Activated T-helper 17 cell treated with anti-CD3 and anti-CD28 coated beads, Interleukin-2, amount 50 U/mL, for 72 hours (primary cell): ENCODE measurements around the gene PFKP. TPM values are rescaled to one million over a fixed set of nuclear protein-coding genes. Genes with fewer than 3 reads are reported as not detected.
"Not testable (repeated sequence)": the region's sequence is repeated elsewhere in the genome, so short reads cannot be mapped to it uniquely, and the experiment has no call there.

Experiments
- ATAC-seq: fragments of 150-1000 bp; cut with Tn5 transposase; replicated peaks from 2 replicates; pipeline ENCODE4 v1.10.0; 2021; ENCODE audit warnings: mild to moderate bottlenecking, moderate library complexity
- H3K27ac Mint-ChIP-seq: one replicate; pipeline ENCODE4 v1.8.0; 2022; ENCODE audit warnings: mixed read lengths
- H3K27me3 Mint-ChIP-seq: one replicate; pipeline ENCODE4 v1.8.0; 2022; ENCODE audit warnings: mixed read lengths
- H3K36me3 Mint-ChIP-seq: one replicate; pipeline ENCODE4 v1.8.0; 2022; ENCODE audit warnings: low read depth, mild to moderate bottlenecking, mixed read lengths
- H3K4me1 Mint-ChIP-seq: one replicate; pipeline ENCODE4 v1.8.0; 2022; ENCODE audit warnings: mixed read lengths
- H3K4me3 Mint-ChIP-seq: one replicate; pipeline ENCODE4 v1.8.0; 2022; ENCODE audit warnings: mild to moderate bottlenecking, mixed read lengths
- H3K9me3 Mint-ChIP-seq: one replicate; pipeline ENCODE4 v1.8.0; 2022; ENCODE audit warnings: mixed read lengths
- total RNA-seq, 2 donors: library from RNA; stranded (reverse); gene quantifications; one replicate each; pipeline ENCODE4 v1.2.3, GENCODE V29; 2022

The PFKP gene
- total RNA-seq, 2 donors from 2014 or later = 349 TPM

DNA sequence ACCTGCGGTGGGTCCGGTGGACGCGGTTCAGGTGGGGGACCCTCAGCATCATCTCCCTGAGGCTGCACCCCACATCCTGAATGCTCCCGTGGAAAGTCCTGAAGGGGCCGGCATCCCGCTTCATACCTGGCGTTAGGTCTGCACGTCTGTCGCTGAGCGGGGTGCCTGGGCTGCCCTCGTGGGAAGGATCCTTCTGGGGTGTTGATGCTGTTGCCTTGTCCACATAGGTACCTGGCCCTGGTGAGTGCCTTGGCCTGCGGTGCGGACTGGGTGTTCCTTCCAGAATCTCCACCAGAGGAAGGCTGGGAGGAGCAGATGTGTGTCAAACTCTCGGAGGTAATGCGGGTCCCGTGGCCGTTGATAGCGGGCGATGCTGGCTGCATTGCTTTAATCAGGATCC is 37.8 kb downstream of the PFKP start:
- no peaks in the 10 kb centered on the region for H3K9me3 Mint-ChIP-seq
- ATAC-seq = no peak
- H3K27ac Mint-ChIP-seq = no peak overlapping the region
- no peaks in the 10 kb centered on the region for H3K27me3 Mint-ChIP-seq
- no peaks in the 10 kb centered on the region for H3K4me1 Mint-ChIP-seq
- no peak overlapping the region for H3K4me3 Mint-ChIP-seq
- H3K36me3 Mint-ChIP-seq = peaks cover 89% of the 10 kb centered on the region

- no peaks in the 10 kb centered on the region for H3K9me3 Mint-ChIP-seq
- no peak overlapping the region for H3K4me3 Mint-ChIP-seq
- H3K27ac Mint-ChIP-seq = no peak overlapping the region
- no peak for ATAC-seq
- H3K4me1 Mint-ChIP-seq = peaks cover 4% of the 10 kb centered on the region
- H3K36me3 Mint-ChIP-seq = peaks cover 89% of the 10 kb centered on the region
- H3K27me3 Mint-ChIP-seq = no peaks in the 10 kb centered on the region
Observed at GRCh38 chr10:3105905-3106304, 38.6 kb downstream of the PFKP start.

GRCh38 chr10:3106328-3106727 is 39.0 kb downstream of the PFKP start:
- not testable (repeated sequence) for H3K4me3 Mint-ChIP-seq, H3K9me3 Mint-ChIP-seq, H3K27ac Mint-ChIP-seq, ATAC-seq, H3K4me1 Mint-ChIP-seq, H3K27me3 Mint-ChIP-seq
- H3K36me3 Mint-ChIP-seq = peaks cover 89% of the 10 kb centered on the region

- Mint-ChIP-seq H3K36me3 (peaks cover 89% of the 10 kb centered on the region), H3K4me1 (peaks cover 7% of the 10 kb centered on the region), H3K27me3 (no peaks in the 10 kb centered on the region), H3K4me3 (no peak overlapping the region), H3K27ac (no peak overlapping the region), H3K9me3 (no peaks in the 10 kb centered on the region)
- no peak for ATAC-seq
Observed at GRCh38 chr10:3106928-3107425, 39.6 kb downstream of the PFKP start.

DNA sequence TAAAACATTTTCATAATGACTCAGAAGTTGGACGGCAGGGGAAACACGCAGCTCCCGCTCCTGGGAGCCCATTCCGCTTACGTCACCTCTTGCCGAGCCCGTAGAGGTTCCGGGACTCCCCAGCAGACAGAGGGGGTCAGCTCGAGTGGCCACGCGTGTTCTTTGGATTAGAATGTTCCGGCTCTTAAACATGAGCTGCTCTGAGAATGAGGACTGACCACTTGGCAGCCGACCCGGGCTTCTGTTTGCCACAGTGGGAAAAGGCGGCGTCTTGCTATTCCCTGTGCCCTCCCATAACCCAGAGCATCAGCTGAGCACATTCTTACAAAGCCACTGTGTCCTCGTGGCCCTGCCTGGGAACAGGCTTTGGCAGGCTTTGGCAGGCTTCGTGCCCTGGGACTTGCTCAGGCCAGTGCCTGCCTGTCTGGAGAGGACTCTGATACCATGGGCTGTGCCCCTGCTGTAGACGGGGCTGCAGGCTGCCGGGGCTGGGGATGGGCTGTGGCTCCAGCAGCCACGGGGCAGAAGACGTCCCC is 40.1 kb downstream of the PFKP start:
- Mint-ChIP-seq H3K9me3 (no peaks in the 10 kb centered on the region), H3K36me3 (peaks cover 89% of the 10 kb centered on the region), H3K4me1 (peaks cover 7% of the 10 kb centered on the region), H3K4me3 (no peak overlapping the region), H3K27ac (no peak overlapping the region), H3K27me3 (no peaks in the 10 kb centered on the region)
- ATAC-seq = no peak

DNA sequence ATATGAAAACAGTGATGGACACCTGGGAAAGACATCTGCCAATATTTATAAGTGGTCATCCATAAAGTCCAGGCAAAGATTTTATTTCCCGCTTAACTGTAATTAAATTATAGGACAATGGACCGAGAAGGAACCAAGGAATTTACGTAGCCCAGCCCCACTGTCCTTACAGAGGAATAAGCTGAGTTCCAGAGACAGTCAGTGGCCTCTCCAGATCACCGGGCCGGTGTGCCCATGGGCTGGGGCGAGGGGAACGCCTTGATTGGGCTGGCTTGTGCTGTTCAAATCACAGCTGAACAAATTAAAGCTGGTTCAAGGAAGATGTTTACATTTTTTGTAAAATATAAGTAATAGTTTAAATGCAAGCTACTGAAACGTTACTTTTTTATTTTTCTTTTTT is 40.7 kb downstream of the PFKP start:
- Mint-ChIP-seq H3K27ac (no peak overlapping the region), H3K9me3 (no peaks in the 10 kb centered on the region), H3K4me3 (no peak overlapping the region), H3K27me3 (no peaks in the 10 kb centered on the region), H3K4me1 (peaks cover 7% of the 10 kb centered on the region), H3K36me3 (peaks cover 89% of the 10 kb centered on the region)
- no peak for ATAC-seq

DNA sequence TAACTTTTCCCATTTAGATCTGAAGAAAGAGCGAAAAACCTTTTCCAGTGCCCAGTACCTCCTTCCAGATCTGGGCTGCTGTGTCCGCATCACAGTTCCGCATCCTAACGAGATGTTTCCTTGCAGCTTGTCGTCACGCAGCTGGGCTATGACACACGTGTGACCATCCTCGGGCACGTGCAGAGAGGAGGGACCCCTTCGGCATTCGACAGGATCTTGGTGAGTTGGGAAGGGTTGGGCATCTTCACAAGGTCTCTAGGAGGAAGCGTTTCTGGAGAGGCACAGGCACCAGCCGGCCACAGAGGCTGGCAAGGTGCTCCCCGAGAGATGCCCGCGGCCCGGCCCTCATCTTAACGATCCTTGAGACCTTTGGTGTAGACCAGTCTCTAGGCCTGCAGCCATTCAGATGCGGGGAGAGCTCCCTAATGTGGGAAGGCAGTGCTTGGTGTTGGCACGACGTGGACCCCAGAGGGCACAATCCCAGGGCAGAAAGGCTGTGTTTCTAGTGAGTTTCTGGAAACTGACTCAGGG is 41.3 kb downstream of the PFKP start:
- ATAC-seq = no peak
- H3K9me3 Mint-ChIP-seq = no peaks in the 10 kb centered on the region
- H3K36me3 Mint-ChIP-seq = peaks cover 89% of the 10 kb centered on the region
- H3K27ac Mint-ChIP-seq = no peak overlapping the region
- H3K4me1 Mint-ChIP-seq = peaks cover 7% of the 10 kb centered on the region
- no peaks in the 10 kb centered on the region for H3K27me3 Mint-ChIP-seq
- H3K4me3 Mint-ChIP-seq = no peak overlapping the region

DNA sequence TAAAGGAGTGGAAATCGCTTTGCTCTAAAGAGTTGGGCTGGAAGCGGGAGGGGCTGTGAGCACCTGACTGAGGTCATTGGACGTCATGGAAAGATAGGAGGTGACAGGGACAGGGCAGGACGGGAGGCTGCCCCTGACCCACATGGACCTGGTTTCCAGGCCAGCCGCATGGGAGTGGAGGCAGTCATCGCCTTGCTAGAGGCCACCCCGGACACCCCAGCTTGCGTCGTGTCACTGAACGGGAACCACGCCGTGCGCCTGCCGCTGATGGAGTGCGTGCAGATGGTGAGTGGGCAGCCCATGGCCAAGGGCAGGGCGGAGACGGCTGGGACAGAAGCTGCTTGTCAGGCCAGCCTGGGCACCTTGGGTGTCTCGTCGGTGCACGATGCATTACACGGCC is 41.8 kb downstream of the PFKP start:
- ATAC-seq = no peak
- H3K27me3 Mint-ChIP-seq = no peaks in the 10 kb centered on the region
- peaks cover 89% of the 10 kb centered on the region for H3K36me3 Mint-ChIP-seq
- no peak overlapping the region for H3K27ac Mint-ChIP-seq
- peaks cover 7% of the 10 kb centered on the region for H3K4me1 Mint-ChIP-seq
- H3K4me3 Mint-ChIP-seq = no peak overlapping the region
- H3K9me3 Mint-ChIP-seq = no peaks in the 10 kb centered on the region

DNA sequence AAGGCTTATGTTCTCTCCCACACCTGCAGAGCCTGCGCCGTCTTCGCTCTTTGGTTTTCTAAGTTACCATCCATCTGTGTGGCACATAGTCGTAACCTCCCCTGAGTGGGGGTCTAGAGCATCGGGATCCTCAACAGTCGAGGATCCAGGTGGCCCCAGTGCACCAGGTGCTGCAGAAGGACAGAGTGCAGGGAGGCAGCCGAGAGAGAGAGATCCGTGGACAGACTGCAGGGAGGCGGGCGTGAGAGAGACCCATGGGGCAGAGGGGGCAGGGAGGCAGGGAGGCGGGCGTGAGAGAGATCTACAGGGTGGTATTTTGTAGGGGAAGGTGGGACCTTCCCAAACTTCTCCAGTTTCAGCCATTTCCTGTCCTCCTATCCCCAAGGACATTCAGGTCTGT is 42.3 kb downstream of the PFKP start:
- Mint-ChIP-seq H3K27ac (no peak overlapping the region), H3K4me3 (no peak overlapping the region), H3K36me3 (peaks cover 89% of the 10 kb centered on the region), H3K27me3 (no peaks in the 10 kb centered on the region), H3K4me1 (peaks cover 7% of the 10 kb centered on the region), H3K9me3 (no peaks in the 10 kb centered on the region)
- no peak for ATAC-seq

GRCh38 chr10:3110782-3111620 is 43.7 kb downstream of the PFKP start:
- no peaks in the 10 kb centered on the region for H3K9me3 Mint-ChIP-seq
- no peaks in the 10 kb centered on the region for H3K27me3 Mint-ChIP-seq
- ATAC-seq = no peak
- H3K4me1 Mint-ChIP-seq = peaks cover 7% of the 10 kb centered on the region
- H3K27ac Mint-ChIP-seq = no peak overlapping the region
- peaks cover 91% of the 10 kb centered on the region for H3K36me3 Mint-ChIP-seq
- H3K4me3 Mint-ChIP-seq = no peak overlapping the region

GRCh38 chr10:3111621-3112163 is 44.3 kb downstream of the PFKP start:
- Mint-ChIP-seq H3K27me3 (no peaks in the 10 kb centered on the region), H3K4me3 (no peak overlapping the region), H3K9me3 (no peaks in the 10 kb centered on the region), H3K4me1 (peaks cover 11% of the 10 kb centered on the region), H3K27ac (no peak overlapping the region), H3K36me3 (peaks cover 98% of the 10 kb centered on the region)
- no peak for ATAC-seq

GRCh38 chr10:3113343-3113720 is 46.0 kb downstream of the PFKP start:
- Mint-ChIP-seq H3K27ac (no peak overlapping the region), H3K27me3 (no peaks in the 10 kb centered on the region), H3K4me1 (peaks cover 11% of the 10 kb centered on the region), H3K4me3 (no peak overlapping the region), H3K36me3 (peaks cover 99% of the 10 kb centered on the region), H3K9me3 (no peaks in the 10 kb centered on the region)
- no peak for ATAC-seq

DNA sequence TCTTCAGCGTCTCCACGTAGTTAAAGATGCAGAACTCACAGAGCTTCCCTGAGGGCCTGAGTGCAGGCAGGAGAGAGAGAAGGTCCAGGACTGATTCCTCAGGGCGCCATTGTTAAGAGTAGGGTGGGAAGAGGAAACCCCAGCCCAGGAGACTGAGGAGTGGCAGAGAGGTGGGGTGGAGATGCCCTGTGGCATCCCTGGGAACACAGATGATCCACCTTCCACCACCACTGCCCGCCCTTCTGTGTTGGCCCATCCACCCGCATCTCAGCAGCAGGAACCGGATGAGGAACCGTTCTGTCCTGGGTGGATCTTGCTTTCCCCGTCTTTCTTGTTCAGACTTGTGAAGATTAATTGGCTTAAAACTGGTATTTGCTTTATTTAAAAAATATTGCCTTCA is 48.3 kb downstream of the PFKP start:
- no peak overlapping the region for H3K27ac Mint-ChIP-seq
- peaks cover 100% of the 10 kb centered on the region for H3K36me3 Mint-ChIP-seq
- no peaks in the 10 kb centered on the region for H3K9me3 Mint-ChIP-seq
- H3K4me3 Mint-ChIP-seq = no peak overlapping the region
- peaks cover 9% of the 10 kb centered on the region for H3K4me1 Mint-ChIP-seq
- no peaks in the 10 kb centered on the region for H3K27me3 Mint-ChIP-seq
- no peak for ATAC-seq

DNA sequence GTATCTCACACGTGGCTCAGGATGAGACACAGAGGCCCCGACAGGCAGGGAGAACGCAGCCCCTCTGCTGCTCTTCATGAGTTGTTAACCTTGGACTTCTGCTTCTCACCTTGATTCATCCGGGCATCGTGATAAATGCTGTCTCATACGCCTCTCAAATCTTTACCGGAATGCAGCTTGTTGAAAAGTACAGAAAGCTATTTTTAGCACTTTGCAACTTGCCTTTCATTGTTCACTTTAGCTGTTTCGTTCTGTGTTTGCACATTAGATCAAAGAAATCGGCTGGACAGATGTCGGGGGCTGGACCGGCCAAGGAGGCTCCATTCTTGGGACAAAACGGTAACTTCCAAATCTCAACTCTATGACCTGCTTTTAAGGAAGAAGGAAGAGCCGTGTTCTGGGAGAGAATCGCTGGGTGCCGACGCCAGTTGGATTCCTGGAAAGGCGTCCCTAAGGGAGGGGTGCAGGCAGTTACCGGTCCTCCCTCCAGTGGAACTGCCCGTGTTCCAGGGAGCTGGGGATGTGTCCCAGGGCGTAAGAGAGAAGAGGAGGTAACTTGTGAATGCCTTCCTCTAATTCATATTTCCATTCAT is 49.3 kb downstream of the PFKP start:
- peaks cover 100% of the 10 kb centered on the region for H3K36me3 Mint-ChIP-seq
- ATAC-seq = no peak
- H3K4me3 Mint-ChIP-seq = no peak overlapping the region
- no peaks in the 10 kb centered on the region for H3K9me3 Mint-ChIP-seq
- peak overlapping the region; percentile 74 for H3K27ac Mint-ChIP-seq
- no peaks in the 10 kb centered on the region for H3K27me3 Mint-ChIP-seq
- peaks cover 4% of the 10 kb centered on the region for H3K4me1 Mint-ChIP-seq

DNA sequence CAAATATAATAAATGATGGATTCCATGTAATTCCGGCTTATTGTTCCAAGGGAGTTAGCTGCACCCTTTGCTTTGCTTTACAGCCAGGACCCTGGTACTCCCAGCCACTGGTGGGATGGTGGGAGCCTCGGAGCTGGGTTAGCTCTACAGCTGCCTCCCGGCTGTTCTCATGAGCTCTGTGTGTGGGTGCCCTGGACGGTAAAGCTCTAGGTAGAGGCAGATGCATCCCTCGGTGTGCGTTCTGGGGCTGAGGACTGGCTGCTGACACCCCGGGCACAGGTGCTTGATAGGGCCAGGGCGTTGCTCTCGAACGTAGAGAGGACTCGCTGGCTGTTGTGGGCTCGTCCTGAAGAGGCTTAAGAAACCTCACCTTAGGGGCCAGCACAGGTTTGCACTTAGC is 50.1 kb downstream of the PFKP start:
- H3K4me3 Mint-ChIP-seq = no peak overlapping the region
- no peaks in the 10 kb centered on the region for H3K9me3 Mint-ChIP-seq
- peaks cover 100% of the 10 kb centered on the region for H3K36me3 Mint-ChIP-seq
- ATAC-seq = no peak
- no peak overlapping the region for H3K27ac Mint-ChIP-seq
- H3K4me1 Mint-ChIP-seq = peaks cover 4% of the 10 kb centered on the region
- no peaks in the 10 kb centered on the region for H3K27me3 Mint-ChIP-seq
